HL-60 (cell line): Measurements from ENCODE around the gene TANC1.

ENCODE experiments used
- DNase-seq, 2 experiments: peaks; one replicate each; pipeline ENCODE4 v3.0.0-alpha.2; 2010 to 2020; ENCODE audit warnings: low read depth in 1 of 2, low spot score in 1 of 2
- H3K27ac ChIP-seq: fragments of 250-450 bp; sonication (Bioruptor Pico); replicated peaks from 2 replicates; pipeline ENCODE4 v1.5.1; 2020; ENCODE audit warnings: mild to moderate bottlenecking, moderate library complexity
- H3K27me3 ChIP-seq: fragments of 250-450 bp; sonication (Bioruptor Pico); 2 replicates; pipeline ENCODE4 v1.5.1; 2021; ENCODE audit warnings: mild to moderate bottlenecking, moderate library complexity; ENCODE audit not compliant: insufficient read depth, poor library complexity, severe bottlenecking
- H3K4me3 ChIP-seq: replicated peaks from 2 replicates; pipeline ENCODE4 v1.5.1; 2011; ENCODE audit warnings: mild to moderate bottlenecking, control low read depth, low read length; ENCODE audit not compliant: insufficient read depth
- CTCF ChIP-seq: IDR thresholded peaks from one replicate; pipeline ENCODE4 v1.5.1; 2011; ENCODE audit warnings: low read length, control low read depth, inconsistent platforms; ENCODE audit not compliant: insufficient read depth
- GABPA ChIP-seq: IDR thresholded peaks from 2 replicates; pipeline ENCODE4 v1.6.1; 2012; ENCODE audit warnings: low read depth
- POLR2AphosphoS5 ChIP-seq: IDR thresholded peaks from 2 replicates; pipeline ENCODE4 v1.6.1; 2012; ENCODE audit warnings: low read depth
- SPI1 ChIP-seq: IDR thresholded peaks from 2 replicates; pipeline ENCODE4 v1.6.1; 2012; ENCODE audit warnings: low read depth, mild to moderate bottlenecking, borderline replicate concordance
- TF ChIP-seq, protein P1 (sequence below): IDR thresholded peaks from 2 replicates; pipeline ENCODE4 v1.6.1; 2012; ENCODE audit warnings: low read depth; ENCODE audit not compliant: insufficient replicate concordance

TANC1 gene

DNA sequence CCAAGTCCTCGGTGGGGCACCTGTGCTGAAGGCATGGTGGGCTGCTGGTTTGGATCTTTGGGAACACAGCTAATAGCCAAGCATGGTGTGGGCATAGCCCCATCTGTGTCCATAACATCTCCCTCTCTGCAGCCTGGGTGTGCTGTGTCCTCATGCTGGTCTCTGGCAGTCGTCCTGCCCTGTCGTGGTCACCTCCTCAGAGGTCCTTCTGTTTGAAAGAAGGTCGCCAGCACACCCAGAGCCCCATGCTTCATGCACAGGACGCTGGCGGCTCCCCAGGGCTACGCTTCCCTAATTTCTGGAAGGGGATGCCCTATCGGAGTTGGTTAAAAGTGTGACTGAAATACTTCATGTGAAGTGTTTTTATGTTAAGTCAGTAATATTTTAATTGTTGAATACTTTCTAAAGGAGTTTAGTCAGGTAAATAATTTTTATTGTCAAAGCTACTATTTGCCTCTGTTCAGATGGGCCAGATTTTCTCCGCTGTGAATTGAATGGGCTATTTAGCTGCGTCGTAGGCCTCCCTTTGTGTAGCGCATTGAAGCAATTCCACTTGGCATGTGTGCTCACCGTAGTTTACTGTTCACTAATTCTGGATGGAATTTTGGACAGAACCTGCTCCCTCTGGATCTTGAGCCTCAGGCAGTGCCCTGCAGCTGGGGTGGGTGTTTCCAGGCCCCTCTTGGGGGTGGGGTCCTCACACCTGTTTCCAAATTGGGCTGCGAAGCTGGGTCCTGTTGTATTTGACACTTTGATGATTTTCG, 236.1 kb downstream of the TANC1 start:
- Histone ChIP-seq H3K27me3 (no peaks in the 10 kb centered on the region), H3K27ac (no peak overlapping the region), H3K4me3 (no peak overlapping the region)
- DNase-seq: no peak
- no peak for TF ChIP-seq POLR2AphosphoS5
- TF ChIP-seq GABPA: no peak
- no peak for TF ChIP-seq CTCF
- no peak for TF ChIP-seq SPI1
- TF ChIP-seq, protein P1, sequence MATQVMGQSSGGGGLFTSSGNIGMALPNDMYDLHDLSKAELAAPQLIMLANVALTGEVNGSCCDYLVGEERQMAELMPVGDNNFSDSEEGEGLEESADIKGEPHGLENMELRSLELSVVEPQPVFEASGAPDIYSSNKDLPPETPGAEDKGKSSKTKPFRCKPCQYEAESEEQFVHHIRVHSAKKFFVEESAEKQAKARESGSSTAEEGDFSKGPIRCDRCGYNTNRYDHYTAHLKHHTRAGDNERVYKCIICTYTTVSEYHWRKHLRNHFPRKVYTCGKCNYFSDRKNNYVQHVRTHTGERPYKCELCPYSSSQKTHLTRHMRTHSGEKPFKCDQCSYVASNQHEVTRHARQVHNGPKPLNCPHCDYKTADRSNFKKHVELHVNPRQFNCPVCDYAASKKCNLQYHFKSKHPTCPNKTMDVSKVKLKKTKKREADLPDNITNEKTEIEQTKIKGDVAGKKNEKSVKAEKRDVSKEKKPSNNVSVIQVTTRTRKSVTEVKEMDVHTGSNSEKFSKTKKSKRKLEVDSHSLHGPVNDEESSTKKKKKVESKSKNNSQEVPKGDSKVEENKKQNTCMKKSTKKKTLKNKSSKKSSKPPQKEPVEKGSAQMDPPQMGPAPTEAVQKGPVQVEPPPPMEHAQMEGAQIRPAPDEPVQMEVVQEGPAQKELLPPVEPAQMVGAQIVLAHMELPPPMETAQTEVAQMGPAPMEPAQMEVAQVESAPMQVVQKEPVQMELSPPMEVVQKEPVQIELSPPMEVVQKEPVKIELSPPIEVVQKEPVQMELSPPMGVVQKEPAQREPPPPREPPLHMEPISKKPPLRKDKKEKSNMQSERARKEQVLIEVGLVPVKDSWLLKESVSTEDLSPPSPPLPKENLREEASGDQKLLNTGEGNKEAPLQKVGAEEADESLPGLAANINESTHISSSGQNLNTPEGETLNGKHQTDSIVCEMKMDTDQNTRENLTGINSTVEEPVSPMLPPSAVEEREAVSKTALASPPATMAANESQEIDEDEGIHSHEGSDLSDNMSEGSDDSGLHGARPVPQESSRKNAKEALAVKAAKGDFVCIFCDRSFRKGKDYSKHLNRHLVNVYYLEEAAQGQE: no peak

- no peak overlapping the region for H3K4me3 ChIP-seq
- DNase-seq: no peak
- TF ChIP-seq GABPA (no peak), POLR2AphosphoS5 (no peak), SPI1 (no peak), CTCF (no peak)
- TF ChIP-seq, protein P1: no peak
- no peak overlapping the region for H3K27ac ChIP-seq
- no peaks in the 10 kb centered on the region for H3K27me3 ChIP-seq
These were observed 238.4 kb downstream of the TANC1 start for GRCh38 chr2:159206736-159207380.

DNA sequence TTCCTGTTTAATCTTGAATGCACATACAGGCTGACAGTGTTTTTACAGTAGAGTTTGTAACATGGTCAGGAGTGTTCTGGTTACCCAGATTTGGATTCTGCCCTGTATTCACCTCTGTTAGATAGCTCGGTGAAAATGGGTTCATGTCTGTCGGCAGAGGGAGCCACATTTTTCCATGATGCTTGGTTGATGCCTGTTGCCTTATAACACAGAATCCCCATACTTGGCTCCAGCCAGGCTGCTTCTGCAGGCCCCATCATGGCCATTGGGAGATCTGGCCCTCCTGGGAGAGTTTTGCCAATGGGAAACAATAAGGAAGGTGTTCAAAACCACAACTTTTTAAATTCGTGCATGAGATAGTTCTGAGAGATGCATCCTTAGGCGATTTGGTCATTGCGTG, 240.0 kb downstream of the TANC1 start:
- TF ChIP-seq GABPA: no peak
- TF ChIP-seq, protein P1: no peak
- no peak for TF ChIP-seq POLR2AphosphoS5
- TF ChIP-seq SPI1: no peak
- no peak for TF ChIP-seq CTCF
- DNase-seq: no peak
- Histone ChIP-seq H3K4me3 (no peak overlapping the region), H3K27ac (no peak overlapping the region), H3K27me3 (no peaks in the 10 kb centered on the region)
